HG03571 (cell line): ENCODE data around the gene TMA7B.

Experiments
- ATAC-seq: cut with Tn5 transposase; IDR thresholded peaks from one replicate; pipeline ENCODE4 v1.9.1; 2021; ENCODE audit not compliant: unreplicated experiment

Gene TMA7B

DNA sequence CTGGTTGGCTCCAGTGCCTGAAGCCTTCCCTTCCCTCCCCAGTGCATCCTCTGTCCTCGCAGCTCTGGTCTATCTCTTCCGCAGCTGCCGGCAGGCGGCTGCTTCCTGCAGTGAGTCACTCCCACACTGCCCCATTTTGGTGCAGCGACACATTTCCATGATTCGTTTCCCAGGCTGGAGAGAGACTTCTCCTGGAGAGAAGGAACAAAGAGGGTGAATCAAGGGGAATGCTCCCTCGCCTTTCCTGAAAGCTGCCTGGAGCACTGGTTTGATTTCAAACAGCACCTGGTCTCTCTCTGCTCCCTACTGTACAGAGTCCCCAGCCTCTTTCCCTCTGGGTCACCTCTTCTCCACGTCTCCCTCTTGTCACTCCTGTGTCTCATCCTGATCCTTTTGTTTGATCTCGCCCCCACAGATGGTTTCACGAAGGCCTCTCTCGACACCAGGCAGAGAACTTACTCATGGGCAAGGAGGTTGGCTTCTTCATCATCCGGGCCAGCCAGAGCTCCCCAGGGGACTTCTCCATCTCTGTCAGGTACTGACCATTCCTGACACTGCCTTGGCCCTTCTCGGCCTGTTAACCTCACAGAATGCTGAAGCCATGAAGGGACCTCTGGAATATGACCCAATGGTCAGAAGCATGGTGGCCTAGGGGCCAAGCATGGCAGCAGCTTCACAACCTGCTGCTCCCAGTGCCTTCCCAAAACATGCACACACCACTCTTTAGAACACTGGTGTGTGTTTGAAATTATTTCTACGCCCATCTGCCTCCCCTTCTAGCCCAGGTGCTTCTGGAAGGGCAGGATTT lies at the start of gene TMA7B:
TSS of gene TMA7B (plus strand) at position 758 of the 808 bp plus-strand sequence. CDS start 3,978 bp downstream, outside the sequence.
- ATAC-seq, result no peak

DNA sequence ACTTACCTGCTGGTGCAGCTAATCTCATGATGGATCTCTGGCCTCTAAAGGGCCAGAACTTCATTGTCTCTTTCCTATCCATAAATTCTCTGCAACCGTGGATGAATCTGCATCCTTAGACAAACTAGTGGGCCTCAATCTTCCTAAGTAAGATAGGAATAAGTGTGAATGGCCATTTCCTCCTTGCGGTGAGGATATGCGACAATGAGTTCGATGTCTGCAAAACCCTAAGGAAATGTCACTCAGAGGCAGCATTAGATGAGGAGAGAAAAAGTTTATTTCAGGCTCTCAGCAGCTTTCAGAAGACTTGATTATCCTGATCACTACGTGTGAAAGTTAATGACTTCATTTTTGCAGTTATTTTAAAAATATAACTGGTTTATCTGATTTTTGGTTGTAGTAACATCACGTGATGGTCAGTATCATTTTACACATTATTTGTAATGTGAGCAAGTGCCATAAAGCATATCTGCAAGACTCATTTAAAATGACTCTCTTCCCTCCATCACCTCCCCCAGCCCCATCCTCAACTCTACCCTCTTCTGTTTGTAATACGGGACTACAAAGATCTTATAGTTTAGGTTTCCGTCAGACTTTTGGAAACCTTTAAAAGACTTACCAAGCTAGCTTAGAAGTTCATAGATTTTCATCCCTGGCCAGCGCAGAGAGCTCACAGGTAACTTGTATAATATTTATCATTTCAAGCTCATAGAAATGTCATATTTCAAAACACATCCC lies 49.2 kb upstream of the TMA7B start:
- no peak for ATAC-seq

DNA sequence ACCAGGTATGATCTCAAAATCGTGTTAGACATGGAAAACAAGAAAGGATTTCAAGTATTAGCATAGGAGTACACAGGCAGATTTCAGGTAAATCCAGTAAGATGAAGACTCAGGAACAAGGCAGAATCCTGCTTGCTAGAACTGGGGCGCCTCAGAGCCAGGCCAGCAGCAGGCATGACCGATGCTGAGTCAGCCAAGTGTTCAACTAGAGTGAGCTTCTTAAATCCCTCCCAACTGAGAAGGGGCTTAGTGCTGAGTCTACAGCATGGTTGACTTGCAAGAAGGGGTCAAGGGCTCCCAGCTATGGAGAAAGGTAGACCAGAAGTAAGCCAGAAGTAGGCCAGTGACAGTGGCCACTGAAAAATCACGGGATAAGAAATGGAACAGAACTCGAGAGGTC lies 46.9 kb upstream of the TMA7B start:
- no peak for ATAC-seq

DNA sequence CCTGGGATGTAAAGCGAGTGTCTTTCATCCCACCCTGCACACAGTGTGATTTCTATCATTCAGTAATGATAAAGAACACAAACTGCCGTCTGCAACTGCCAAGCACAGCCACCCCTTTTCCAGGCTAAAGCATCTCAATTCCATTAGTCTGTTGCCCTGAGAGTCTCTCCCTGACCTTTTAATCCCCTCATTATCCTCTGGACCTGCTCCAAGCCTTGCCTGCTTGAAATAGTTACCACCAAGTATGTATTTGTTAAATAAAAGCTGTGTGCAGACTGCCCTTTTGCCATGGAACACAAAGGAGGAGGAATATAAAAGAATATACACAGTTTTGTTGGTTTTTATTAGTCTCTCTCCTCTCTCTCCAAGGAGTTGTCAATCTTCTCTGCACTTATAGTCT lies 46.3 kb upstream of the TMA7B start:
- no peak for ATAC-seq

DNA sequence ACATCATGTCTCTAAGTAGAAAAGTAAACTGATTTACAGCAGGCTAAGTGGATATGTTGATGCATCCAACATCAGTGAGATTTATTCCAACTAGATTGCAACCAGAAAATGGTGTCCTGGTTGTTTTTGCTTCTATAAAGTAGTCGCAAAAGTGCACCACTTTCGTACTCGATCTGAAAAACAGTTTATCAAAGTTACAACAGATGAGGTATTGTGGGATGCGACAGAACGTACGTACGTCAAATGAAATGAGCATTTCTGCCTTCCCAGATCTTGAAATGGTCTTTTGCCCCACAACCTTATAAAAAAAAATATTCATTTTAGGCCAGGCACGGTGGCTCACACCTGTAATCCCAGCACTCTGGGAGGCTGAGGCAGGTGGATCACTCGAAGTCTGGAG lies 45.6 kb upstream of the TMA7B start:
- no peak for ATAC-seq

DNA sequence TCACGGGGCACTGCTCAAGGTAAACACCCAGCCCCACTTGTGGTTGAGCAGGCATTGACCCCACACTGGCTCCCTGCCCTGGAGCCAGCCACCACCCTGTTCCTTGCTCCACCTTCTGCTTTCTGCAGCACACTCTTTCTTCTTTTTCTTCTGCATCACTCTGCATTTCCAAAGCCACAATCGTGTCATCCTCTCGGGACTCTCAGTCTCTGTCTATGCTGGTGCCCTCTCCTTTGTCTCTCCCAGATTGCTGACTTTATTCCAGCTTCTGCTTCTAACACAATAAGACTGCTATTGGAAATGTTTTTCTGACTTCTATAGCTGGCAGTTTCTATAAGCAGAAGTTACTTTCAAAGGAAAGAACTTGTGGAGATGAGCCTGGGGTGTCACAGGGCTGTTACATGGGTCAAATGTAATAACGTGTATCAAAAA lies 44.9 kb upstream of the TMA7B start:
- no peak for ATAC-seq

DNA sequence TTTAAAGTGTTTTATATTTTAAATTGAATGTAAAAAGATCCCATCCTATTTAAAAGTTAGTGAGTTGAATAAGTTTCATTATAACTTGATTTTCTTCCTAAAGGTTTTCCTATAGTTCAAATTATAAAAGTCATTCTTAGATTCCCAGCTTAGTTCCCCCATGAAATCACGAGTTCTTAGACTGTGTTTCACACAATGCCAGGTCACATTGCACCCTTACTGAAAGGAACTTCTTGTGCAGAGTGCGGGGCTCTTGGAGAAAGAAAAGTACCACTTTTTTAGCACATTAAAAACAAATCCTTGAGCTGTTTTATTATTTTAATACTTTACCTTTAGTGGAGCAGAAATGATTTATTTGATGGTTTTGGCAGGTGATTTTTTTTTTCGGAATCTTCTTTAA lies 43.7 kb upstream of the TMA7B start:
- ATAC-seq, result no peak

DNA sequence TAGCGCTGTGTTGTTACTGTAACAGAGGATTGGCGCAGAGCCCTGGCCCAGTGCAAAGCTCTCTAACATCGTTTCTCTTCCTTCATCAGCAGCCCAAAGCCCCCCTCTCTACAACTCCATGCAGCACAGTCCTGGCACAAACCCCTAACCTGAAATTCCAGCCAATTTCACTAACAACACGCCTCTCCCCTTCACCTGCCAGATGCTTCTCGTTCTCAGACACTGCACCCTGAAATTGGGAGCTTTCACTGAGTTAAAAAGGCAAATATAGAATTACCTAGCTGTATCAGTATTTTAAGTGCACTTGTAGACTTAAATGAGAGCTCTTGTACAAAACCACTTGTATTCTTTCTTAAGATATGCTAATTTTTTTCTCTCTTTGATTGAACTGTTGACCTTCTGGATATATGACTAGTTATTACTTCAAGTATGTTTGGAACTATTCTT lies 43.0 kb upstream of the TMA7B start:
- ATAC-seq, result no peak

DNA sequence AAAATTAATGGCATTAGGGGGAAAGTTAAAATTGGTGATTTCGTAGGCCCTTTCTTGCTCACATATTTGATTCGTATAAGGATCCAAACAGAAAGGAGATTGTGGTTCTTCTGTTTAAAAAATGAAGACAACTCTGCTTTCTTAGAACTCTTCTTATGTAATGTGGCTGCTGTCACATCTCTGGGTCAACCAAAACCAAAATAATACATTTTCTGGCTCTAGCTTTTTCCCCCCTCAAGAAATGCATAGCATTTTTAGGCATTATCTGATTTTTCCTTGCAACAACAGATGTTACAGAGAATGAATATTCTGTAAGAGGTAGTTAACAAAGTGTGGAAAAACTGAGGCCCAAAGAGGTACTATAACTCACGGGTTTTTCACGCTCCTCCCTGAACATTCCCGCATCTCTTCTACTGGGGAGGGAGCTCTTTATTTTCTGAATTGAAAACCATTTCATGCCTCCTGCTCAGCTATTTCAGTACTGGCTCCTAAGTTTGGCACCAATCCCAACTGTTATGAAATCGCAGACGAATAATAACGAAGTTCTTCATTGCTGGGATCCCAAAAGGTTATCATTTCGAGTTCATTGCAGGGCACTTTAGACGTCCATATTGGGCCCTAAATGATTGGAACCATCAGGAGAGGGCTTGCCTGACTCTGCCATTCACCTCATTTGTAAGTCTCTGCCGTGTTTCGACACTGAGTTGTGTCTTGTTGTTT lies 42.3 kb upstream of the TMA7B start:
- no peak for ATAC-seq

DNA sequence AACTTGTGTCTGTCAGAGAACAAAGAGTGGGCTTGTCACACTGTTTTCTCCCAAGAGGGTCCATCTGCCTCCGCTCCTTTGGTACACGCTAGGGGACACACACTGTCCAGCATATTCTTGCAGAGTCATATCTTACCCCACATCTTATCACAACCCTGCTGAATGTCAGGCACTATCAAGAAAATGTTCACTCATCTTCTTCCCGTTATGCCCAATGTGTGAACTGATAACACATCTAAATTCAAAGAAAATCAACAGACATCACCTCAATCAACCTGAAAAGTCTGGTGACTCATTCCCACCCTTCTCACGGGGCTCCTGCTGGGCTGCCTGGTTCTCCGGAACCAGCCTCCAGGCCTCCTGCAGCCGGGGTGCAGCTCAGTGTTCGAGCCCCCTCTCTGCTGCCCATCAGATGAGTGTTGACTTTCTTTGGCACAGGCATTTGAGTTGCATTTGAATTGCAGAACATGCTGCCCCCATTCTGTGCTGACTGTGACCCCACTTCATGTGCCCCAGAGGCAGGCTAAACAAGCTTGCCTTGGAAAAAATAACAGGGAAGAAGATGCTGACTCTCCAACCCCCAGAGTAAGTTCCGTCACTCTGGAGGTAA lies 40.0 kb upstream of the TMA7B start:
- no peak for ATAC-seq

DNA sequence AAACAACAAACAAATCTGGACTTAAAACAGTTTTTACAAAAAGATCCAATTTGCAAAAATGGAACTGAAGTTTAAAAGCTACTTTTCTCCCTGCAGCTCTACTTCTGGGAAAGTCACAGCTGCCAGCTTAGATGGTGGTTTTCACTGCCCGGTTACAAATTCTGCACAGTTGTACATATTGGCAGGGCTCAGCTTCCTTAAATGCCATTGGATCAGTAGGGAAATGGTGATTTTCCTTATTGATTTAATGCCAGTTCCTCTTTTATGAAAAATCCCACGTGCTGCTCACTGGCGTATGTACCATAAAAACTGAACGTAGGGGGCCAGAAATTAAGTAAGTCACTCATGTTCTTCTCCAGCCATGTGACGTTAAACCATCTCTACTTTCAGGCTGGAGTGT lies 36.5 kb upstream of the TMA7B start:
- ATAC-seq, result no peak

DNA sequence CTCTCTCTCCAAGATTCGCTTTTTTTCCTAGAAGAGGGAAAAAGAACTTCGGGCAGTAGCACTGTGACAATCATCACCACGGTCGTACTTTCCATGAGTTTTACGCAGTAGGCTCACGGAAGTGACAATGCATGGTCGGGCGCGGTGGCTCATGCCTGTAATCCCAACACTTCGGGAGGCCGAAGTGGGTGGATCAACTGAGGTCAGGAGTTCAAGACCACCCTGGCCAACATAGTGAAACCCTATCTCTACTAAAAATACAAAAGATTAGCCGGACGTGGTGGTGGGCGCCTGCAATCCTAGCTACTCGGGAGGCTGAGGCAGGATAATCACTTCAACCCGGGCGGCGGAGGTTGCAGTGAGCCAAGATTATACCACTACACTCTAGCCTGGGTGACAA lies 35.9 kb upstream of the TMA7B start:
- no peak for ATAC-seq

DNA sequence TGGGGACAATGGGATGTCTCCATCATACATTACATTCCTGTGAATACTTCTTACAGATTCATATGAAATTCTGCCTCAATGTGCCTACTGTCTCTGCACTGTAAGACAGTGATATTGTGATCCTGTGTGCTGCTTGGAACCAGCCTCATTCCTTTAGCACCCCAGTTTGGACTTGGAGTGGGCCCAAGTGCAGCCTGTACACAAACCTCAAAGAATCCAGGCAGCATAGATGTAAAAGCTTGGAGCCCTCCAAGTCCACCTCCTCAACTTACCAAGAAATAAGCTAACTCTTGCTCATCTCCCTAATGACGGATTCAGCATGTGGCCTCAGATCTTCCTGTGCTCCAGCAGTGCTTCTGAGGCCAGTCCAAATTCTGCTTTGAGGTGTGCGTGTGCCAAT lies 34.9 kb upstream of the TMA7B start:
- ATAC-seq, result no peak

DNA sequence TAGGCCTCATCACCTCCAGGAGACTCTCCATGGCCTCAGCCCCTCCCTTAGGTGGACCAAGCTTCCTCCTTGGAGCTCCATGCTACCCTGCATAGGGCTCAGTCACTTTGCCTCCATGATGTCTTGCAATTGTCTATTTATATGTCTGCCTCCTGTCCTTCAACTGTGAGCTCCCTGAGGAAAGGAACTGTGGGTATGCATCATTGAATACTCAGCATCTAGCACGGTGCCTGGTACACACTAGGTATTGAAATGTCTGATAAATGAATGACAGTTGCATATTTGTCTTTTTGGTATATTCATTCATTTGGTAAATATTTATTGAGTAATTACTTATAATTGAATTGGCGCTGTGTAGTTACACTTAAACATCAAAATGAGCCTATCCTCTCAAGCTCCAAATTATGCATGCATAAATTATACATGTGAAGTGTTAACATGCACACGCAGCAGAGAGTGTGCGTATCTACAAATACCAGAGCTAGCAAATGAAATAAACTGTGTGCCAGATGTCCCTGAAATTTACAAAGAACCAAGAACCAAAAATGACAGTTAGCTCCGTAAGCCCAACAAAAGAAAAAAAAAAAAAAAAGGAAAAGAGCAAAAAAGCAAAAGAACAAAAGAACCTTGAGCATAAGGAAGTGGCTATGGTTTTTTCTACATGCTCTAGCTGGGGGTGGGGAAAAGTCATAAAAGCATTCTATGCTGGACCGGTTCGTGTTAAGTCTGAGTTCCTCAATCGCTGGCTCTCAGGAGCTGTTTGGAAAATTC lies 34.1 kb upstream of the TMA7B start:
- ATAC-seq, result no peak

DNA sequence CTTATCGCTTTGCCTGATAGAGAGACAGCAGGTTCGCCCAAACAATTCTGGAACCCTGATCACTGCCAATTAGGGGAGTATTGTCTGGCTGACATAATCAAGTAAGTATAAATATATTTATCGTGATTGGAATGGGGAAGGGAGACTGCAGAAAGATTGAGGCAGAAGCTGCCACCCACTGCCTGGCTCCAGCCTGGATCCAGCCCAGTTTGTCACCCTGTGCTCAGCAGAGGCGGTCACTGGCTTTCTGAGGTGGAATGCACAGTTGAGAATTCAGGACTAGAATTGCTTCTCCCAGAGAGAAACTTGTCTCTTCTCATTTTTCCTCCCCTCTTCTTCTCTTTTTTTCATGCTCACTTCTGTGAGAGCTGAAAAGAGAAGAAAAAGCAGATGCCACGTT lies 33.4 kb upstream of the TMA7B start:
- ATAC-seq, result no peak

DNA sequence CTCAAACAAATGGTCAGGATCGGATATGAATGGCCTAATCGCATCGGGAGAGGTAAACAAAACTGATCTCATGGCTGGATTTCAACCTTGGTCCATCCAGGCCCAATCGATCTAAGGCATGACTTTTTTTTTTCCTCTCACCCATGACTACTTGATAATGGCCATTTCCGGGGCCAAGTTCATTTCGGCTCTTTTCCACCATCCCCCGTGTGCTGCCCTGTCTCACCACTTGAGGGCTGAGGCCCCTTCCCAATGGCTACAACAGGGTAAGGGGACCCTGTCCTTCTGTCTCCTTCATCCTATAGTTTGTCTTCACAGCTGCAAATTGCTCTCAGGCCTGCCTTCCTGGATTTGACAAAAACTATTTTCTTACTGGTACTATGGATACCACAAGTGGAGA lies 32.7 kb upstream of the TMA7B start:
- no peak for ATAC-seq

DNA sequence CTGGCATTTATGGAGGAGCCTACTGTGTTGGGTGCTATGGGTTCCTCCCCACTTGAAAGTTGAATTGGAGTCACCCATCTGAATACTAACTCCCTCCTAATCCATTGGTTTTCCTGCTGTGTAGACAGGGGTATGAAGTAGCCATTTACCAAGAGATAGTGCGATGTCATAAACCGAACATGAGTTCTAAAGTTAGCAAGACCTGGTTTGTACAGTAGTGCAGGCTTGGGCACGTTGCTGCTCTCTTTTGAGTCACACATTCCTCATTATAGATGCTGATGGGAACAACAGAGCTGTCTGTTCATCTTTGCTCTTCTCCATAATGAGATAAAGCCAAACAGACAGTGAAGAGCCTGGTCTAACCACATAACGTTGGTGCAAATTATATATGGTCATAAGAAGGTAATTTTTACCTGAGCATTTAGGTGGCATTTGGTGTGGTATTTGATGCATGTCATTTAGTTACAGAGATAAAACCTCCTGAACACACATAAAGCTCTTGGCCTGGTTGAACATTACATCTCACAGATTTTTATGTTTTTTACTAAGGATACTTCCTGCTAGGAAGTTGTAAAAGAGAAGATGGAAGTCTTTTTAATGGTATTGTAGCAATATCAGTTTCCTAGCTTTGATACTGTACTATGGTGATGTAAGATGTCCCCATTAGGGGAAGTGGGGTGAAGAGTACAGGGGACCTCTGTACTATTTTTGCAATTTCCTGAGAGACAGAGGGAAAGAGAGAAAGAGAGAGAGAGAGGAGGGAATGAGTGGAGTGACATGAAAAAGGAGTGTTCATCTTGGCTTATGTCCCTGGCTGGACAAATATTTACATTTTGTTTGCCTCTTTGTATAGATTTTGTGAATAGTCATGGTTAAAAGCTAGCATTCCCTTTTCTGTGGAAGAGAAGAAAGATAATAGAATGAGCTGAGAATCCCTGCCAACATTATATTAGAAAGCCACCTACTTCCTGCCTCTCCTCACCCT lies 31.4 kb upstream of the TMA7B start:
- no peak for ATAC-seq

DNA sequence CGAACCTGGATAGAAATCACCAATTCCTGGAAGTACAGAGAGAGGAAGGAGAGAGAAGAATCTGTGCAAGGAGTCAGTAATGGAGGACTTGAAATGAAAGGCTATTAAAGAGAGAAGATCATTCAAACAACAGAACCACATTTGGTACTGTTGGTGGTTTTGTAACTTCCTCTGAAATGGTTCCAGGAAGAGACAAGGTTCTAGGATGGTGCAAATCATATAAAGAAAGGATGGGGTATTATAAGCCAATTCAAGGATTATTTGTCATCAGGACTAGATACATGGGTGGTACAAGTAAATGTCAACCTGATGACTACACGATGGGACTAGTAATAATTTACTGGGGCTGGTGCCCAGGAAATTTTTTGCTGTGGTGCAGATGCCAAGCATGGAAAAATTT lies 28.9 kb upstream of the TMA7B start:
- ATAC-seq, result no peak

DNA sequence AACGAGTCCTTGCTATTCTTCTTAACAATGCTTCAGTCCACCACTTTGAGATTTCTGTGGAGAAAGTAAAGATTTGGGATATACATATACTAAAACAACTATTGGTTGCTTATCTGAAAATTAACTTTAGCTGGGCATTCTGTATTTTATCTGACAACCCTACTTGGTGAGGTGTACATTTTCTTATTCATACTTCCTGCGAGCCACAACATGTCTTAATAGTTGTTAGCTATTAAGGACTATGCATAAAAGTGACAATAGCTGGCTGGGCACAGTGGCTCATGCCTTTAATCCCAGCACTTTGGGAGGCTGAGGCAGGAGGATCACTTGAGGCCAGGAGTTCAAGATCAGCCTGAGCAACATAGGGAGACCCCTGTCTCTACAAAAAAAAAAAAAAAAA lies 28.0 kb upstream of the TMA7B start:
- ATAC-seq, result no peak
